ENCODE data around the gene CINP.

GRCh38 chr14:102320671-102321455, 41.8 kb downstream of the CINP start:
- no peak for TF ChIP-seq POLR2A (conservative IDR thresholded peaks at IDR 0.05)
- no peak for TF ChIP-seq CTCF (IDR thresholded peaks at IDR 0.05 in 2 of 3, conservative IDR thresholded peaks at IDR 0.05 in 1 of 3; ENCODE audit: insufficient read depth in 2 of 3, low read depth in 1 of 3, low read length in 3 of 3)
- TF ChIP-seq MLX (CRISPR knock-in tag; conservative IDR thresholded peaks at IDR 0.05), result no peak
